Measurements from ENCODE around the gene CTXND1. TPM values are rescaled to one million over a fixed set of nuclear protein-coding genes. Genes with fewer than 3 reads are reported as not detected.

Gene CTXND1
- total and polyA plus RNA-seq, 2 of the 4 experiments (the other 2 are of a cell fraction) = not detected

- Histone ChIP-seq H2BK20ac (ENCODE audit: low read depth, low read length) (no peak overlapping the region), H3K56ac (ENCODE audit: extremely low read depth, insufficient read depth, low read length) (no peak overlapping the region), H3K27ac (ENCODE audit: insufficient read depth, low read length) (no peak overlapping the region), H3K9me1 (ENCODE audit: insufficient read depth, low read length) (no peaks in the 10 kb centered on the region), H3K14ac (replicated peaks; ENCODE audit: low read depth, low read length) (no peak overlapping the region), H4K5ac (ENCODE audit: low read depth, low read length) (no peak overlapping the region), H4K91ac (ENCODE audit: insufficient read depth, low read depth, low read length) (no peak overlapping the region), H3K4me3 (ENCODE audit: insufficient read depth, low read depth, low read length) (no peak overlapping the region), H2AK9ac (replicated peaks; ENCODE audit: low read depth, low read length, poor library complexity) (no peak overlapping the region), H3K9ac (ENCODE audit: low read depth, low read length) (no peak overlapping the region), H2AK5ac (ENCODE audit: low read depth, low read length) (no peak overlapping the region), H4K8ac (ENCODE audit: low read depth in 2 of 2, low read length in 2 of 2) (no peak overlapping the region), H3K23ac (ENCODE audit: low read depth, low read length) (no peak overlapping the region), H3K4me2 (ENCODE audit: low read depth, low read length) (no peak overlapping the region), H4K20me1 (ENCODE audit: insufficient read depth, low read length) (no peaks in the 10 kb centered on the region), H3K36me3 (ENCODE audit: control insufficient read depth, insufficient read depth, low read length) (no peaks in the 10 kb centered on the region), H2BK120ac (ENCODE audit: low read depth, low read length) (no peak overlapping the region), H3K79me1 (ENCODE audit: low read depth in 1 of 2, low read length in 2 of 2) (no peaks in the 10 kb centered on the region), H3K4ac (ENCODE audit: low read depth, low read length) (no peak overlapping the region), H3K27me3 (ENCODE audit: control insufficient read depth, insufficient read depth, low read length) (peaks cover 54% of the 10 kb centered on the region), H2BK5ac (ENCODE audit: low read depth, low read length, poor library complexity, severe bottlenecking) (no peak overlapping the region), H3K9me3 (ENCODE audit: control insufficient read depth, insufficient read depth, low read length) (no peaks in the 10 kb centered on the region), H3K4me1 (ENCODE audit: control insufficient read depth, insufficient read depth, low read length) (no peaks in the 10 kb centered on the region; the same call in 1 of the 2 replicates), H2AFZ (replicated peaks; ENCODE audit: low read length, poor library complexity) (no peak overlapping the region), H2BK15ac (ENCODE audit: low read depth, low read length) (no peak overlapping the region), H3K18ac (ENCODE audit: low read depth, low read length) (no peak overlapping the region)
- ChIA-PET POLR2A (ENCODE audit: unreplicated experiment) (no interaction called here), CTCF (no interaction called here)
- BruUV-seq (replicated peaks) = no TSS peak
- ATAC-seq (ENCODE audit: low read depth) (no peak), DNase-seq (no peak)
- no peak for TF ChIP-seq RCOR1 (IDR thresholded peaks at IDR 0.05; ENCODE audit: insufficient replicate concordance, low read length)
- TF ChIP-seq CEBPB (IDR thresholded peaks at IDR 0.05; ENCODE audit: low read depth, low read length) = no peak
- no peak for TF ChIP-seq SMC3 (IDR thresholded peaks at IDR 0.05; ENCODE audit: low read depth, low read length)
- TF ChIP-seq ELK1 (IDR thresholded peaks at IDR 0.05; ENCODE audit: borderline replicate concordance, low read depth, low read length) = no peak
- no peak for TF ChIP-seq FOS (IDR thresholded peaks at IDR 0.05; ENCODE audit: low read depth, low read length)
- TF ChIP-seq POLR2A (IDR thresholded peaks at IDR 0.05; ENCODE audit: low read depth, low read length) = no peak
- TF ChIP-seq RFX5 (IDR thresholded peaks at IDR 0.05; ENCODE audit: low read depth, low read length) = no peak
- no peak for TF ChIP-seq MAZ (IDR thresholded peaks at IDR 0.05; ENCODE audit: borderline replicate concordance, low read depth, low read length)
- TF ChIP-seq USF2 (IDR thresholded peaks at IDR 0.05; ENCODE audit: low read depth, low read length) = no peak
- TF ChIP-seq BHLHE40 (IDR thresholded peaks at IDR 0.05; ENCODE audit: low read depth, low read length) = no peak
- TF ChIP-seq RAD21 (IDR thresholded peaks at IDR 0.05; ENCODE audit: low read length) = no peak
- no peak for TF ChIP-seq MAFK (IDR thresholded peaks at IDR 0.05; ENCODE audit: low read depth, low read length)
- TF ChIP-seq NFE2L2 (IDR thresholded peaks at IDR 0.05; ENCODE audit: low read depth, low read length) = no peak
- no peak for TF ChIP-seq CHD1 (IDR thresholded peaks at IDR 0.05; ENCODE audit: low read depth, low read length)
- TF ChIP-seq MXI1 (IDR thresholded peaks at IDR 0.05; ENCODE audit: borderline replicate concordance, low read depth, low read length) = no peak
- intact Hi-C loops (cut with micrococcal nuclease) (no loop called here), in situ Hi-C loops (cut with MboI; ENCODE audit: low sequenced_read_pairs) (no loop called here), dilution Hi-C loops (cut with HindIII; ENCODE audit: low sequenced_read_pairs, unreplicated experiment) (no loop called here)
- WGBS, 2 experiments (ENCODE audit: extremely low coverage in 2 of 2, insufficient read length in 1 of 2) = 62% methylated on average over 3 of the region's 5 CpGs; no CpG with 5 or more reads in 1 of the 2 experiments
These were observed 10.5 kb downstream of the CTXND1 start for GRCh38 chr15:80241508-80241907.

All from IMR-90 (cell line).